Muscle layer of duodenum (tissue), 2 donors: ENCODE data around the gene PHYHIPL.

ENCODE experiments used
- H3K27ac ChIP-seq: one replicate; pipeline ENCODE4 v1.7.0; 2013; ENCODE audit warnings: mild to moderate bottlenecking, low read length
- H3K27me3 ChIP-seq: one replicate; pipeline ENCODE4 v1.7.0; 2013; ENCODE audit warnings: low read depth, mild to moderate bottlenecking, control low read depth, low read length
- H3K36me3 ChIP-seq, 2 donors: one replicate each; pipeline ENCODE4 v1.7.0; 2013; ENCODE audit warnings: low read length in 2 of 2, control low read depth in 1 of 2, mild to moderate bottlenecking in 1 of 2; ENCODE audit not compliant: insufficient read depth in 2 of 2, control insufficient read depth in 1 of 2
- H3K4me1 ChIP-seq, 2 donors: one replicate each; pipeline ENCODE4 v1.7.0; 2013; ENCODE audit warnings: low read length in 2 of 2, mild to moderate bottlenecking in 2 of 2, control low read depth in 1 of 2, moderate library complexity in 1 of 2; ENCODE audit not compliant: insufficient read depth in 2 of 2, control insufficient read depth in 1 of 2
- H3K4me3 ChIP-seq, 2 donors: one replicate each; pipeline ENCODE4 v1.7.0; 2013; ENCODE audit warnings: low read length in 2 of 2, low read depth in 1 of 2, mild to moderate bottlenecking in 1 of 2
- H3K9me3 ChIP-seq, 2 donors: one replicate each; pipeline ENCODE4 v1.7.0; 2013; ENCODE audit warnings: low read length in 2 of 2, control low read depth in 1 of 2, mild to moderate bottlenecking in 1 of 2; ENCODE audit not compliant: control insufficient read depth in 1 of 2
- donor health status: healthy.

PHYHIPL gene

DNA sequence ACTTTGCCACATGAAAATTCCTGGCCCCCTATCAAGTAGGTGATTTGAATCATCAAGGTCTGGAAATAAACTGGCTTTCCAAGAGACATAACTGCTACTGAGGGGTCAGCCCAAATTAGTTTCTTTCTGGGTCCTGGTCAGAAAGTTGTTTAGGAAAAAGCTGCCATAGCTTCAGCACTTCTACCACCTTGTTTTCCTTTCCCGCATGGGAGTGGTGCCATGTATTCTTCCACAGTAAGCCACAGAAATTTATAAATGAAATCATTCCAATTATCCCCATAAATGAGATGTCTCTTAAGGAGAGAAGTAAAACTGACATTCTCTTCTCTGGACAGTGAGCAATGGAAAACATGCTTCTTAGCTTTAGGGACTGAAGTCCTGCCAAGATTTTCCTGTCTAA lies 80.8 kb downstream of the PHYHIPL start:
- Histone ChIP-seq H3K9me3 (no peaks in the 10 kb centered on the region), H3K4me1 (peaks cover 0 to 5% of the 10 kb centered on the region in 2 donors), H3K27me3 (no peaks in the 10 kb centered on the region), H3K27ac (no peak overlapping the region), H3K36me3 (peaks cover 12 to 15% of the 10 kb centered on the region in 2 donors), H3K4me3 (no peak overlapping the region)

DNA sequence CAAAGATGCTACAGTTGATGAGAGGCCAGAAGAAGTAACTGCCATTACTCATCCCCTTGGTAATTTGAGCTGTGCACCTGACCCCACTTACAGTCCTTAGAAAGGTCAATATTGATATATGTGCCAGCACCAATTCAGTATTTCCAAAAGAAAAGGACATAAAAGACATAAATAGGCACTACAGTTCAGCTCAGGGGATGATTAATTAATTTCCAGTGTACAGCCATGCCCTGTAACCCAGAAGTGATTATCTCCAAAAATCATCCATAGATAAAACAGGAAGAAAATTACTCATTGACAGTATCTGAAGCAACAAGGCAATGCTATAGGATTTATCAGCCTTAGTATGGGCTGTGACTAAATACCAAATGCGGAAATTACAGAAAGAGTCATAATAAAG lies 82.4 kb downstream of the PHYHIPL start:
- no peaks in the 10 kb centered on the region for H3K9me3 ChIP-seq
- peaks cover 0 to 5% of the 10 kb centered on the region in 2 donors for H3K4me1 ChIP-seq
- H3K36me3 ChIP-seq, result peaks cover 6 to 8% of the 10 kb centered on the region in 2 donors
- no peaks in the 10 kb centered on the region for H3K27me3 ChIP-seq
- H3K4me3 ChIP-seq, result no peak overlapping the region
- H3K27ac ChIP-seq, result no peak overlapping the region

DNA sequence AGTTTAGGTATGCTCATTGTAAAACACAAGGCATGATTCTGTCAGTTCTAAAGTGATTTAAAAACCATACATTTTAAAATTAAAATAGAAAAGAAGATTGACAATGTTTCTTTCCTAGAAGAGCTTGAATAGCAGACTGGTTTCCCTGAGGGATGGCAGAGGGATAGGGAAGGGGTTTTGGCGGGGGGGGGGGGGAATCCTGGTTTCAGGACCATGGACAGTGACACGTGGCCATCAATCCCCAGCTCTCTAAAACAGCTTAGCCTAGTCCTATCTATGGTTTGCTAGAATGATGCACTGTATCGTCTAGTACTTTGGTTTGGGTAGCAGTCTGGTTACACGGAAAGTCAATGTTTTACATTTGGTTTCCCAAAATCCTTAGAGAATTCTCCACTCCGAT lies 88.7 kb downstream of the PHYHIPL start:
- no peak overlapping the region for H3K27ac ChIP-seq
- no peaks in the 10 kb centered on the region for H3K9me3 ChIP-seq
- peaks cover 0 to 6% of the 10 kb centered on the region in 2 donors for H3K4me1 ChIP-seq
- no peaks in the 10 kb centered on the region for H3K27me3 ChIP-seq
- H3K4me3 ChIP-seq, result no peak overlapping the region
- H3K36me3 ChIP-seq, result peaks cover 28 to 53% of the 10 kb centered on the region in 2 donors

DNA sequence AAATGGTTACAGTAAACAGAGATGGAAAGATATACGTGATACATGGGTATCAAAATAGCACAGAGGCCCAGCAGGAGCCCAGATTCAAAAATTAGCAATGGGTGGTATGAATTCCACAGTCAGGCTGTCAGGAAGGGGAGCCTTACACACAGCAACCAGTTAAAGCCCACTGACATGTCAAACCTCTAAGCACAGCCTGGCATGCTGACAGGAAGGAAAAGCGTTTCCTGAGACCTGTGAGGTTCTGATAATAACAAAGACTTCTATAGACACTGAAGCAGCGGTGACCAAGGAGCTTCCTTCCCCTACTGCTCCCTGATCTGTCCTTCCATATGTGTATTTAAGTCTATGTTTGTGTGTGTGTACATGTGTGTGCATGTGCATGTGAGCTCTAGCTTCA lies 89.9 kb downstream of the PHYHIPL start:
- no peaks in the 10 kb centered on the region for H3K27me3 ChIP-seq
- H3K4me3 ChIP-seq, result no peak overlapping the region
- H3K27ac ChIP-seq, result no peak overlapping the region
- H3K4me1 ChIP-seq, result peaks cover 0 to 6% of the 10 kb centered on the region in 2 donors
- H3K9me3 ChIP-seq, result no peaks in the 10 kb centered on the region
- H3K36me3 ChIP-seq, result peaks cover 28 to 53% of the 10 kb centered on the region in 2 donors

DNA sequence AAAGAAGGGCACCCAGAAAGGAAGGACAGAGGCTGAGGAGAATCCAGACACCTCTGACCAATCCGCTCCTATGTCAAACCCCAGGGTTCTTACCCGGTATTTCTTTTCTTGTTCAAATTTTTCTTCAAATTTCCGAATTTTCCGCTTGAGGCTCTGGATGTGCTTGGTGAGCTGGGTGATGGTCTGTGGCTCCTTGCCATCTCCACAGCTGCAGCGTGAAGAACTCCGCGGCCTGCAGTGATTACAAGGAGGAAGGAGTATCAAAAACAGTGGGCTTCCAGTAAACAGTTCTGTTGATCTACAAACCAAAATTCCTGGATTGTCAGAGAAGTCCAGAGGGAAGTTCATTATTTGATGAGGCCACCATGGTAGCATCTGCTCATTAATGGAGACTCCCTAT lies 92.0 kb downstream of the PHYHIPL start:
- H3K9me3 ChIP-seq, result no peaks in the 10 kb centered on the region
- H3K27me3 ChIP-seq, result no peaks in the 10 kb centered on the region
- no peak overlapping the region for H3K27ac ChIP-seq
- H3K4me3 ChIP-seq, result no peak overlapping the region
- peaks cover 0 to 11% of the 10 kb centered on the region in 2 donors for H3K4me1 ChIP-seq
- peaks cover 28 to 53% of the 10 kb centered on the region in 2 donors for H3K36me3 ChIP-seq

DNA sequence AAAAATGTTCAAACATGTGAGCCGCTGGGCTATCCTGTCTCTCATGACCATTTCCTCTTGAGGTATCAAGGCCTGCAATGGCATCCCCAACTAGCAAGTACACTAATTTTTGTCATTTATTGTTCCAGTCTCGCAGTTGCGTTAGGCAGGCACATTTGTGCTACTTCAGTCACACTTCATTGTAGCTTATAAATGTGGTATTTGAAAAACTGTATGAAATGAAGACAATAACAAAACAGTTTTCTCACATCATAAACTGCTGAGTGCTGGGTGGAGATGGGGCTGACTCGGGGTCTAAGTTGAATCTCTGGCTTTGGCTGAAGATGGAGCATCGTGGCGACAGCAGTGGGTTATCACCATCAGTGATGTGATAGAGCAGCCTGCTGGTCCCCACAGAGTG lies 93.2 kb downstream of the PHYHIPL start:
- no peaks in the 10 kb centered on the region for H3K9me3 ChIP-seq
- H3K36me3 ChIP-seq, result peaks cover 25 to 44% of the 10 kb centered on the region in 2 donors
- no peak overlapping the region for H3K27ac ChIP-seq
- H3K4me1 ChIP-seq, result peaks cover 0 to 11% of the 10 kb centered on the region in 2 donors
- no peaks in the 10 kb centered on the region for H3K27me3 ChIP-seq
- H3K4me3 ChIP-seq, result no peak overlapping the region

DNA sequence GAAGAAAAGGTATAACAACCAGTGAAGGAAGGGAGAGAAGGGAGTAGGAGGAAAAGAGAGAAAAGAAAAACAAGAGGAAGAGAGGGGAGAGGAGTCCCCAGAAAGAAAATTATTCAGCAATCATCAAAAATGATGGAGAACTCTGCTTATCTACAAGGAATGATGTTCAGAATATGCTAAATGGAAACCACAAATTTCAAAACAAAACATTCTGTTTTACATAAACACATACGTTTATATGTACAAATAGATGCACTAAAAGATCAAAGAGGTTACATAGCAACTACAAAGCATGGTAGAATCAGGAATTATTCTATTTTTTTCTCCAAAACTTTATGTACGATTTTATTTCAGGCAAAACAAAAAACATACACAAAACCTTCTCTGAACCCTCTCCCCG lies 94.0 kb downstream of the PHYHIPL start:
- Histone ChIP-seq H3K36me3 (peaks cover 23 to 43% of the 10 kb centered on the region in 2 donors), H3K9me3 (no peaks in the 10 kb centered on the region), H3K27me3 (no peaks in the 10 kb centered on the region), H3K27ac (no peak overlapping the region), H3K4me3 (no peak overlapping the region), H3K4me1 (peaks cover 0 to 11% of the 10 kb centered on the region in 2 donors)

DNA sequence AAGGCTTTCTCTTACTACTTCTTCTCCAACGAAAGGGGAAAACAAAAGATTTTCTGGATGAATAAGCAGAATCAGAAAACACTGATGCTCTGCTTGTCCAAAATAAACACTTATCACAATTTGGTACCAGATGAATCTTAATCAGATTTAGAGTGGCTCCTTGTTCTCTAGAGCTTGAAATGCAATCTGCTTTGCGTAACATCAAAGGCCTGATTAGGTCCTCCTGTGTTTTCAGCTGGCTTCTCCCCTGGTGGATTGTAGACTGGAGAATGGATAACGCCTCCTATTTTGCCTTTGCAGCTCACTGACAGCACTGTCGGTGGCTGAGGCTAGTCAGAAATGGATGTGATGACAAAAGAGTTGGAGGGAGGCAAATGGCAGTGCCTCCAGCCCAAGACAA lies 94.7 kb downstream of the PHYHIPL start:
- Histone ChIP-seq H3K27me3 (no peaks in the 10 kb centered on the region), H3K27ac (no peak overlapping the region), H3K4me3 (no peak overlapping the region), H3K4me1 (peaks cover 0 to 9% of the 10 kb centered on the region in 2 donors), H3K9me3 (no peaks in the 10 kb centered on the region), H3K36me3 (peaks cover 20 to 39% of the 10 kb centered on the region in 2 donors)

DNA sequence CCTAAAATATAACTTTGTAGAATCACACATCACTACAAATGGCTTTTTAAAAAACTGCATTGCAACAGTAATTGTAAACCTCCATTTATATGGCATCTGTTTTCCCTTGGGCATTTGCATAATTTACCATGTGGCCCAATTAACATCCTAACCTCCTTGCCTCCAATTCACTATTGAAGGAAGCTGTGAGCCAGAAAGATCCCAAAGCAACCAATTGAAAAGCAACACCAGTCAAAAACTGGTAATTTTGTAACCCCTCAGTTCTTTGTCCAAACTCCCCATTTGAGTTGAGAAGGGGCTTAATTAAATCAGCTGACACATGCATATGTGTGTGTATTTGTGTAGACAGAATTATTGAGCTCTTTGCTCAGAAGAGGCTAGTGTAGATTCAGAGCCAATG lies 95.6 kb downstream of the PHYHIPL start:
- H3K9me3 ChIP-seq, result no peaks in the 10 kb centered on the region
- H3K27me3 ChIP-seq, result no peaks in the 10 kb centered on the region
- peaks cover 0 to 6% of the 10 kb centered on the region in 2 donors for H3K4me1 ChIP-seq
- H3K27ac ChIP-seq, result no peak overlapping the region
- H3K36me3 ChIP-seq, result peaks cover 16 to 31% of the 10 kb centered on the region in 2 donors
- no peak overlapping the region for H3K4me3 ChIP-seq

DNA sequence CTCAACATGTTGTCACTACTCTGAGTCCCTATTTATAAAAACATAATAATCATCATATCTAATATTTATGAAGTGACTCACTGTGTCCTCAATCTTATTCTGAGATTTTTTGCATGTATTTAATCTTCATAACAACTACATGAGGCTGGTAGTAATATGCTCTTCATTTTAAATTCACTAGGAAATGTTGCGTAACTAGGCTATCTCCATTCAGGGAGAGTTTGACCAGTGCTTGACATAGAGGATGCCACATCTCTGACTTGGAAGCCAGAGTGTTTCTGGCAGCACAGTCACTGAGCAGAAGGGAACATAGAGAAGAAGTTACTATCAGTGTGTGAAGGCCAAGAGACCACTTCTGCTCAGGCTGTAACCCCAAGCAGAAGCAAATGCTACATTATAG lies 97.0 kb downstream of the PHYHIPL start:
- no peaks in the 10 kb centered on the region for H3K9me3 ChIP-seq
- H3K4me1 ChIP-seq, result peaks cover 0 to 6% of the 10 kb centered on the region in 2 donors
- no peaks in the 10 kb centered on the region for H3K27me3 ChIP-seq
- H3K27ac ChIP-seq, result no peak overlapping the region
- H3K36me3 ChIP-seq, result peaks cover 5 to 17% of the 10 kb centered on the region in 2 donors
- H3K4me3 ChIP-seq, result no peak overlapping the region

DNA sequence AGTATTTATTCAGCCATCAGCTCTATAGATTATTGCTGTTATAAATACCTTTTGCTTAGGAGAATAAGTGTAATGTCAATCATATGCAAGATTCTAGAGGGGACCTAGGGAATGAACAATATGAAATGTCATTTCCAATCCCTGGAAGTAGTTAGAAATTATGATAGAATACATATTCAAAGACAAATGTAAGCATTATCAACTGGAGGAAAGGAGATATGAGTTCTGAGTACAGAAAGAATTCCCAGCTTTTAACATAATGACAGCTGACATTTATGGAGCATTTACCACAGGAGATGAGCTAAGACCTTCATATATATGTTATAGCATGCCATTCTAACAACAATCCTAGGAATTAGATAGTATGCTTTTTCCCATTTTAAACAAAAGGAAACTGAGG lies 99.7 kb downstream of the PHYHIPL start:
- no peak overlapping the region for H3K27ac ChIP-seq
- H3K9me3 ChIP-seq, result no peaks in the 10 kb centered on the region
- H3K27me3 ChIP-seq, result no peaks in the 10 kb centered on the region
- H3K4me1 ChIP-seq, result peaks cover 5 to 6% of the 10 kb centered on the region in 2 donors
- H3K36me3 ChIP-seq, result no peaks in the 10 kb centered on the region
- no peak overlapping the region for H3K4me3 ChIP-seq

DNA sequence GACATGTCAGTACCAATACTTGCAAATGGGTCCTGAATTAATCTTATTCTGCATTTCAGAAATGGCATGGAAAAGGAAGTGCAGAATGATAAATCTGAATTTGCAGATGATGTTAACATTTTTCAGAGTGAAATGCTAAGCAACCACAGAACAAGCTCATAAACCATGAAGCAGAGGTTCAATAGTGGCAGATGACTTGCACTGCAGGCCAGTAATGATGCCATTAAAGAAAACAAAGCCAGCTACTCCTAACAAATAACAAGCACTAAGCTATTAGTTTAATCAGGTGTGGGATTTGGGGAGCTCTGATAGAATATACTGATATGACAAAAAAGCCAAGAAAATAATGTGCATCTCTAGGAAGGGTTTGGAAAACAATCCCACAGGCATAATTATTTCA lies 100.5 kb downstream of the PHYHIPL start:
- Histone ChIP-seq H3K9me3 (no peaks in the 10 kb centered on the region), H3K27me3 (no peaks in the 10 kb centered on the region), H3K36me3 (no peaks in the 10 kb centered on the region), H3K4me1 (peaks cover 5 to 6% of the 10 kb centered on the region in 2 donors), H3K27ac (no peak overlapping the region), H3K4me3 (no peak overlapping the region)
